Tibial nerve (tissue), 4 donors: ENCODE results near the gene SNTB2.

ENCODE experiments used
- EP300 ChIP-seq, 2 donors: sonication (generic); formaldehyde crosslinking; IDR thresholded peaks; one replicate each; pipeline ENCODE4 v1.6.1; 2017; ENCODE audit warnings: antibody characterized with exemption in 2 of 2, mild to moderate bottlenecking in 1 of 2
- POLR2A ChIP-seq, 2 donors: fragments of 450-650 bp; IDR thresholded peaks; one replicate each; pipeline ENCODE4 v1.6.1; 2017; ENCODE audit warnings: antibody characterized with exemption in 2 of 2, mild to moderate bottlenecking in 2 of 2, moderate library complexity in 2 of 2
- TF ChIP-seq, protein P1 (sequence below), 5 experiments: fragments of 200-600 bp in 3 of 5; fragments of 450-650 bp in 2 of 5; sonication (generic) in 3 of 5; IDR thresholded peaks; one replicate each; pipeline ENCODE4 v1.5.1; 2016 to 2019; ENCODE audit warnings: antibody characterized with exemption in 5 of 5, mild to moderate bottlenecking in 3 of 5, moderate library complexity in 2 of 5

DNA sequence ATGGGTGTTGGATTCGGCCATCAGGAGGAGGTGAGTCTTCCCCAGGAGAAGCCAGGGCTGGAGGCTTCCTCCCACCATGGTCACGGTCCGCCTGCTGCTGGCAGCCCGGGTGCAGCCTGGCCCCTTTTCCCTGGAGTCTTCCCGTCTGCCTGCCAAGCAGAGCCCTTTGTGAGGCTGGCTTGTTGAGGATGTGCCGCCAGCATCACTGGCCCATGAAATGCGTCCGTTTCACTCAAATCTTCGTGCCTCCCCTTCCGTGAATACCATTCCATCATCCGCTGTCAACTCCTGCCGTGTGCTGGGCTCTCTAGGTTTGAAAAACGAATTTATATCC lies 133.7 kb downstream of the SNTB2 start:
- TF ChIP-seq, protein P1, sequence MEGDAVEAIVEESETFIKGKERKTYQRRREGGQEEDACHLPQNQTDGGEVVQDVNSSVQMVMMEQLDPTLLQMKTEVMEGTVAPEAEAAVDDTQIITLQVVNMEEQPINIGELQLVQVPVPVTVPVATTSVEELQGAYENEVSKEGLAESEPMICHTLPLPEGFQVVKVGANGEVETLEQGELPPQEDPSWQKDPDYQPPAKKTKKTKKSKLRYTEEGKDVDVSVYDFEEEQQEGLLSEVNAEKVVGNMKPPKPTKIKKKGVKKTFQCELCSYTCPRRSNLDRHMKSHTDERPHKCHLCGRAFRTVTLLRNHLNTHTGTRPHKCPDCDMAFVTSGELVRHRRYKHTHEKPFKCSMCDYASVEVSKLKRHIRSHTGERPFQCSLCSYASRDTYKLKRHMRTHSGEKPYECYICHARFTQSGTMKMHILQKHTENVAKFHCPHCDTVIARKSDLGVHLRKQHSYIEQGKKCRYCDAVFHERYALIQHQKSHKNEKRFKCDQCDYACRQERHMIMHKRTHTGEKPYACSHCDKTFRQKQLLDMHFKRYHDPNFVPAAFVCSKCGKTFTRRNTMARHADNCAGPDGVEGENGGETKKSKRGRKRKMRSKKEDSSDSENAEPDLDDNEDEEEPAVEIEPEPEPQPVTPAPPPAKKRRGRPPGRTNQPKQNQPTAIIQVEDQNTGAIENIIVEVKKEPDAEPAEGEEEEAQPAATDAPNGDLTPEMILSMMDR (IDR thresholded peaks at IDR 0.05), result no peak
- TF ChIP-seq POLR2A (IDR thresholded peaks at IDR 0.05), result no peak
- TF ChIP-seq EP300 (IDR thresholded peaks at IDR 0.05), result no peak
